GM21390 (cell line): ENCODE data around the gene SSTR5.

Experiments used
- ATAC-seq: cut with Tn5 transposase; IDR thresholded peaks from one replicate; pipeline ENCODE4 v1.9.1; 2021; ENCODE audit not compliant: unreplicated experiment

SSTR5 gene

DNA sequence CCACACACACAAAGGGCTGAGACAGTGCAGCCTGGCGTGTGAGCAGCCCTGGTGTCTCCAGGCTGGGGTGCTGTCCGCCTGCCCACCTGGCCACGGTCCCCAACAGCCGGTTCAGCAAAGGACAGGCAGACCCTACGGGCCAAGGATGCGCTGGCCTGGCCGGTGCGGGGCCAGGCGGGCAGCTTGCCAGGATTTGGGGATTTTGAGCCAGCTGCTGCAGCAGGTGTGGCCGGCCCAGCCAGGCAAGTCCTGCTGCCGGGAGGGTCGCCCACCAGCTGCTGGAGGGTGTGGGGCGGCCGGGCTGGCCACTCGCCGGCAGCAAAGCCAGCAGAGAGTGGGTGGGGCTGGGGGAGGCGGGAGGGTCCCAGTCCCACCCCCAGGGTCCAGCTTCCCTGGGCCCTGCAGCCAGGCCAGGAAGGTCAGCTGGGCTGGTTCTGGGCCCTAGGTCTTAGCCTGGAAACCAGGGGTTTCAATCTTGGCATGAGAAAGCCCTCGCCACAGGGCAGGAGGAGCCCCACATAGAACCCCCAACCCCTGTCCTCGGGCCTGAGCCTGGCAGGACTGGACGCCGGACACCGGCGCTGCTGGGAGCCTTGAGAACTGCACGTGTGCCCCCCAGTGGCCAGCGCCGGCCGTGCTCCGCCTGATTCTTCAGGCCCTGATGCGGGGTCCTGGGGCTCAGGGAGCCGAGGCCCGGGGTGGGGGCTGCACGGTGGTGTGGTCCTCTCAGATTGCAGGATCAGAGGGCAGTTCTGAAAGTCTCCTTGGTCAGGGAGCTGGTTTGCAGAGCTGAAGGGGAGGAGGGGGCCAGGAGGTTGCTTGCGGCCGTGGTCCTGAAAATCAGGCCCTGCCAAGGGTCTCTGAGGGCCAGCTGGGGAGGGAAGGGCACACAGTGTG is 17.6 kb upstream of the SSTR5 start:
- no peak for ATAC-seq

DNA sequence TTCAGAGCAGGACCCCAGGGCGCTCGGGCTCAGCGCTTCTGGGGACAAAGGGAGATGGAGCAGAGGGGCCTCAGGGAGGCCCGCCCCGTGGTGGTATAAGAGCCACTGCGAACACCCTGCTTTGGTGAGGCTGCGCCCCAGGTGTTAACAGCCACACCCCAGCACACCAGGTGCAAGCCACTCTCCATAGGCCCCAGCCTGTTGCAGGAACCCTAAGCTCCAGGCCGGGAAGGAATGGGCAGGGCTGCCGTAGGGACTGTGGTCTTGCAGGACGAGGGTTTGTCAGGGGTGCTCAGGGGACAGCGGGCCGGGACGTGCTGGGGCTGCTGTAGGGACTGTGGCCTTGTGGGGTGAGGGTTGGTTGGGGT is 17.0 kb upstream of the SSTR5 start:
- no peak for ATAC-seq

DNA sequence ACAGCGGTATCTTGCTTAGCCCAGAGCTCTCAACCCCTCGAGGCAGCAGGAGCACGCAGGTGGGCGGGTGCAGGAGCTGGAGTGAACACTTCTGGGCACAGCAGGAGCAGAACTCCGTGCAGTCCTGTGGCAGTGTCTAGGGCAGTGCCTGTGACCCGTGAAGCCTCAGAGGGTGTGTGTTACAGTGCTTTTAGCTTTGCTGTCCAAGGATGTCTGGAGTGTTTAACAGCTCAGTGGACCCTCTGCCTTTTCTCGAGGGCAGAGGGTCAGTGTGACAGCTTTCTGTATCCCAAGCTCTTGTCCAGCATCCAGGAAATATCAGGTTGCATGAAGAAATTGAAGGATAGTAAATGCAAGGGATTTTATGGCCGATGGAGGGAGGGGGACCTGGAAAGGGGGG is 16.4 kb upstream of the SSTR5 start:
- no peak for ATAC-seq

DNA sequence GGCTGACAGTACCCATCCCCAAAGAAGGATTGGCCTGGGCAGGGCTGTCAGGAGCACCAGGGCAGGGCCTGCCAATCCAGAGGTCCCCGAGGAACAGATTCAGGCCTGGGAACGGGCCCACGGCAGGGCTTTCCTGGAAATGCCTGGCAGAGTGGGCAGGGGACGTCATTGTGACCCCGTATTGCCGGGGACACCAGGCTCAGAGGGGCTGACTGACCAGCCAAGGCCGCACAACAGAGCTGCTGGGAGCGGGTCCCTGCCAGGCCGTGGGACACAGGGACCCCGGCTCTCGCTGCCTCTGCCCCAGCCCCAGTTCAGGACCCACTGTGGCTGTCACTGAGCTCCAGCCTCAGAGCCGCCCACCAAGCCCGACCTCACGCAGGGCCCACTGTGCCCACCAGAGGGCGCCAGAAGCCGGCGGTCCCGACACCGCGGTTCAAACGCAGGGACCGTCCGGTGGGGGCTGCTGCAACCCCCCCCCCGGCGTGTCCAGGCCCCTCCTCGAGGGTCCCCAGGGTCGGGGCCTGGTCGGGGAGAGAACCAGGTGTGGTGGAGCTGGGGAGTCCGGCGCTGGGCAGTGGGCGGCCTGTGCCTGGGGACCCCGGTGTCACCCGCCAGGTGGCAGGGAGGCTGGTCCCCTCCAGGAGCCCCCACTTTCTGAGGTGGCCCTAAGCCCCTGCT is 15.2 kb upstream of the SSTR5 start:
- no peak for ATAC-seq

DNA sequence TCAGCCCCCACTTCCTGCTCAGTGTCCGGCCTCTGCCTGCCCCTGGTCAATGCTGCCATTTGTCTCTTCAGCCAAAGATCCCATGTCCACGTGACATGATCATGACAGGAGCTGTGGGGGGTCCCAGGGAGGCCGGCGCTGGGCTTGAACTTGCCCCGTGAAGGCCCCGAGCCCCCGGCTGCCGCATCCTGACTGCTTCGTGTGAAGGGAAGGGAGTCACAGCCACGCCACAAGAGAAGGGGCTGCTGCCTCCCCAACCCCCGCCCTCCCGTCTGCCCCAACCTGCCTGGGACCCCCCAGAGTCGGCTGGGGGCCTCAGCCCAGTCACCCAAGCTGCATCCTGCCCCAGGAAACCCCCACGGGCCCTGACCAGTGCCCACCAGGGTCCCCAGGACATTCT is 14.3 kb upstream of the SSTR5 start:
- no peak for ATAC-seq

DNA sequence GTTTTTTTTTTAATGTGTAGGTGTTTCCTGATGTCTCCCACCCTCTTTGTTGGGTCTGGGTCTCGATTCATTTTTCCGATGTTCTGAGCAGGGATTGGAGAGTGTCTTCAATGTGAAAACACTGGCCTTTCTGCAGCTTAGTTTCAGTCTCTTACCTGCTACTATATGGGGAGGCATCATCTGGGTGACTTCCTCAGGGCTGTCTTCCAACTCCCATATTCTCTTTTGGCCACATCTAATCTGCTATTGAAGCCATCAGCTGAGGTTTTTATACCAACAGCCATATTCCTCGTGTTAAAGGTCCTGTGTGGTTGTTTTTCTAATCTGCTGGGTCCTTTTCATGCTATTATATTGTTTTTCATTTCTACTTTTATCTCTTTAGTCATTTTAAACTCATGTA is 13.2 kb upstream of the SSTR5 start:
- ATAC-seq: no peak

DNA sequence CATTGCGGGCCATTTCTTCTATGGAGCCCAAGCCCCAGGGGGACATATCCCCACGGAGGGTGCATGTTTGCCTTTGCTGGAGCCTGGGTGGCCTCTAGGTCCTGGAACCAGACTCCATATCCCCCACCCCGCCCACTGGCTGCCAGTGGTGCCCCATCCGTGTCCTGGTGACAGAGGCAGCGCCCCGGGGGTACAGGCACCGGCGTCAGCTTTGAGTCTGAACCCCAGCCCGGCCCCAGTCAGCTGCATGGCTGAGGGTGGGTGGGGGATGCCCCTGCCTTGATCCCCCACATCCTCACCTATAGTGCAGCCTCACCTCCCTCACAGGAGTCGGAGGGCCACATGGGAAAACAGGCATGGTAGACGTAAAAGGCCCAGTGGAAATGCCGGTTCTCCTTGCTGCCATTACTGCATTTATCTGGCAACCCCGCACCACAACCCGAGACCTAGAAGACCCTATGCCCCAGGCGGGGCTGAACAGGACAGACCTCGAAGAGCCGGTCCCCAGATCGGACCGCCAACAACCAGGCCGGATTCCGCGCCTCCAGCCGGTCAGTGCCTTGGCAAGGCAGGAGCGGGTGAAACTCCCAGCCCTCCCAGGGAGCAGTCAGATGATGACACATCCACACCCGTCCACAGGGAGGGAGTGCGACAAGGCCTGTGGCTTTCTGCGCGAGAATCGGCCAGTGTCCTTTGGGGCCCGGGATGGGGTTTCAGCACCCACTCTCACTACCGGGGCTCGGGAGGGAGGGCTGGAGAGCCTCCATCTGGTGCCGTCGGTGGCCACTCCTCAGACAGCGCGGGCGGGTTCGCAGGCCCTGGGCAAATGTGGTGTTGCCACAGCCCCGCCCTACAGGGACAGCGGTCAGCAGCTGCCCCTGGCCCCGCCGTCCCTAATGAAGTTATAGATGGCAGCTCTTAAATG is 11.9 kb upstream of the SSTR5 start:
- no peak for ATAC-seq

DNA sequence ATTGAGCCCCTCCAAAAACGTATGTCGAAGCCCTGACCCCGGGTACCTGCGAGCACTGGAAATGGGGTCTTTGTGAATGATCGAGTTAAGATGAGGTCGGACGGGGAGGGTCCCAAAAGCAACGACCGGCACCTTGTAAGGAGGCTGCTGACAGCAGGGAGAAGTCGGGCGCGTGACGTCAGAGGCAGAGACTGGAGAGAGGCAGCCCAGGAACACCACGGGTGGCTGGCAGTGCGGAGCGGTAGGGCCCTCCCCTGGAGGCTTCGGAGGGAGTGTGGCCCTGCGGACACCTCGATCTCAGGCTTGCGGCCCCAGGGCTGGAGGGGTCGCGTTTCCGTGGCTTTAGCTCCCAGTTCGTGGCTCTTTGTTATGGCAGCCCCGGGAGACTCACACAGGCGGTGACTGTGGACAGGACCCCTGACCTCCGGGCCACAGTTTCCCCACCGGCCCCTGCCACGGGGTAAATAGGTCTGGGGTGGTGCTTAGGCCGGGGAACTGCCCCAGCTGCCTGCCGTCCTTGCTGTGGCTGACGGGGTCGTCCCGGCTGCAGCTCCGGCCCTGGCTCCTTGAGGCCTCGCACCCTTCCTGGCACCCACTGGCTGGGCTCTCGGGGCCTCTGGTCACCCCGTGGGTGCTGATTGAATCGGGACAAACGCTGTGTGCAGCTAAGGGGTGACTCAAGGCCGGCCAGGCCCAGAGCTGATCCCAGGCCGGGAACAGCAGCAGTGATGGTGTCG is 10.6 kb upstream of the SSTR5 start:
- ATAC-seq: no peak

DNA sequence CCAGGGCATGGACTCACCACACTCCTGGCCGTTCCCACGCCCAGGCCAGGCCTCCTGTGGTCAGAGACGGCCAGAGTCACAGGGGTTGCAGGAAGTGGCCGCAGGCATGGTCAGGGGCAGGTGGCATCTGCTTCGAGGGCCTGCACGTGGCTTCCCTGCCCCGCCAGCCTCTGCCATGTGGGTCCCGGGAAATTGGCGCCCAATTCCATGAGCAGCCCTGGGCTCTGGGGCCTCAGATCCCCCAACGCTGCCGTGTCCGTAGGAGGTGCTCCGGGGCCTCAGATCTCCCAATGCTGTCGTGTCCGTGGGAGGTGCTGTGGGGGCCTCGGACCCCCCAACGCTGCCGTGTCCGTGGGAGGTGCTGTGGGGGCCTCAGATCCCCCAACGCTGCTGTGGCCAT is 9.7 kb upstream of the SSTR5 start:
- no peak for ATAC-seq

DNA sequence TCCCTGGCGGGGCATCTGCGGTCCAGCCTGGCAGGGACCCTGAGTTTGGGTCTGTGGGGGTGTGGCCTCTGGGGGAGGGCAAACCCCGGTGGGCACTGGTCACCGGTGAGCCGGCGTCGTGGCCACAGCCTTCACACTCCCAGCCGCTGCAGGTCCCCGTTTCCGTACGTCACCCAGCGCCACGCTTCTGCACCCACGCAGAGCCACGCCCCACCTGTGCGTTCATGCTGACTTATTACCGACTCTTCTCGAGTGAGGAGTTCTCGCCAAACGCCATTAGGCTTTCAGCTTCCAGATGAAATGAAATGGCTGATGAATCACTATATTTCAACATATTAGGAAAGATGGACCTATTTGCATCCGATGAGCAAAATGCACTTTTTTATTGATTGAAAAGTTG is 8.8 kb upstream of the SSTR5 start:
- no peak for ATAC-seq

DNA sequence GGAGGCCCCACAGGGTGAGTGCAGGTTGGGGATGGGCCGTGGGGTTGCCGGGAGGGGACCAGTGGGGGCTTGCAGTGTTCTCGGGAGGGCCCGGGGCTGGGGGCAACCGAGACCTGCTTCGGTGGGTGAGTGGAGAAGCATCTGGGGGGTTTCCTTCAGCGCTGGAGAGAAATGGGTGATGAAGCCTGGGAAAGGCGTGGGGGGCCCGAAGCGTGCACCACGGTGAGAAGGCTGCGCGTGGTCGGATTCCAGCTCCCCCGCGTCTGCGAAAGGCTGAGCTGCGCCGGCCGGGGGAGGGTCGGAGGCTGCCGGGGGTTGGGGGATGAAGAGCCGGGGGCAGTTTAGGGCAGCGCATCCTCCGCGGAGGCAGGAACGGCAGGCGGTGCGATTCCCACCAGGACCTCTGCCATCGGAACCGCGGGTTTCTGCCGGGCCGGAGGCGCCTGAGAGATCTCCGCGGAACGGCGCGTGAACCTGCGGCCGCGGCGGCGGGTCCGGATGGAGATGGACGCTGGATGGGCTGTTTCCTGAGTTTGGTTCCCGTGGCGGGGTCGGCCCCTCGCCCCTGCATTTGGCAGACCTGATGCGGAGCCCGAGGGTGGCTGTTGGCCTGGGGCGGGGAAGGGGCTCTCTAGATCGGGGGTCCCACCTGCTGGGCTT is 6.9 kb upstream of the SSTR5 start:
- no peak for ATAC-seq

DNA sequence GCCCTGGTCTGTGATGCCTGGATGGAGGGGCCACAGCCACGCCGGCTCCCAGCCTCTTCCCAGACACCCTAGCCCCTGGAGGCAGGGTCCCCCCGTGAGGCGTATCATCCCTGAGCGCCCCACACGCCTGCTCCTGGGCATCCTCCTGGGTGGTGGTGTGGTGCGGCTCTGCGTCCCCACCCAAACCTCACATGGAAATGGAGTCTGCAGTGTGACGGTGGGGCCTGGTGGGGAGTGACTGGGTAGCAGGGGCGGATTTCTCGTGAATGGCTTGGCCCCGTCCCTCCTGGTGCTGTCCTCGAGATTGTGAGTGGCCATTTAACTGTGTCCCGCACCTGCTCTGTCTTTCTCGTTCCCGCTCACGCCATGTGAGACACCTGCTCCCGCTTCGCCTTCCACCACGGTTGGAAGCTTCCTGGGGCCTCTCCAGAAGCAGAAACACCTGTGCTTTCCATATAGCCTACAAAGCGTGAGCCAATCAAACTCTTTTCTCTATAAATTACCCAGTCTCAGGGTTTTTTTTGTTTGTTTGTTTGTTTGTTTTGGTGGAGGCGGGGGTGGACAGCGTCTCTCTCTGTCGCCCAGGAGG is 5.9 kb upstream of the SSTR5 start:
- no peak for ATAC-seq

DNA sequence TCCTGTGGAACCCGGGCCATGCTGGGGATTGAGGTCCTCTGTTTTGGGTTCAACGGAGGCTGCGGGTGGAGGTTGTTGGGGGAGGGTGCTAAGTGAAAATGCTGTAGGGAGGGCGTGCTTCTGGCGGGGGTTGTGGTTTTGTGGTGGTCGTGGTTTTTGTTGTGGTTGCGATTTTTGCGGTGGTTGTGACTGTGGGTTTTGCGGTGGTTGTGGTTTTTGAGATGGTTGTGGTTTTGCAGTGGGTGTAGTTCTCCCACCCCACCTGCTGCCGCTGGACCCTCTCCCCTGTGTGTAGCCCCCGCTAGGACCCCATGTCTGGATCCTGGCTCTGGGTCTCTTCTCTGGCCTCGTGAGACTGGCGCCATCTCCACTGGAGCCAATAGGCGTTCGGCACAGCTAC is 4.9 kb upstream of the SSTR5 start:
- ATAC-seq: no peak

DNA sequence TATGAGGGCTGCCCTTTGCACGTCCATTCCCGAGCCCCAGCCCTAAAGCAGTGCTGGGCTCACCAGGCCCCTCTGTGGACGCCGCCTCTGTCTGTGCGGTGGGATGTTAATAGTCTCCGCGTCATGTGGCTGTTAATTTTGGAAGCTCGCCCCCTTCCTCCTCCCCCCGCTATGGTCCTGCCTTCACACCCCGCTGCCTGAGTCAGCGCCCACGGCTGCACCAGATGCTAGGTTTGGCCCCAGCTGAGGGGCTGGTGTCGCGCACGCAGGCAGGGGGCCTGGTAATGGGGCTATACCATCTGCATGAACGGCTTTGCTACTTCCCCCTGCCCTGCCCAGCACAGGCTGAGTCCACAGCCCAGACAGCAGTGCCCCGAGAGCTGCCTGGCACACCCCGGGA is 4.1 kb upstream of the SSTR5 start:
- ATAC-seq: no peak

DNA sequence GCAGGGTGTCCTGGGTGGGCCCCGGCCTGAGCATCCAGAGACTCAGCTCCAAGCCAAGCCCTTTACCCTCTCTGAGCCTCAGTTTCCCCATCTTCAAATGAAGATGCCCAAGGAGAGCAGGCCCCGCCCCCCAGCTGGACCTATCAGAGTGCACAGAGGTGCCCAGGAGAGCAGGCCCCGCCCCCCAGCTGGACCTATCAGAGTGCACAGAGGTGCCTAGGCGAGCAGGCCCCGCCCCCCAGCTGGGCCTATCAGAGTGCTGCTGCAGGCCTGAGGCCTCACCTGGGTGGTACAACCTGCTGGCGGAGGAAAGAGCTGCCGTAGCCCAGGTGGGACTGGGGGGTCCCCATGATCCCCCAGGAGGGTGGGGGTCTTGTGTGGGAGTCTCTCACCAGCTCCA is 3.4 kb upstream of the SSTR5 start:
- ATAC-seq: no peak

DNA sequence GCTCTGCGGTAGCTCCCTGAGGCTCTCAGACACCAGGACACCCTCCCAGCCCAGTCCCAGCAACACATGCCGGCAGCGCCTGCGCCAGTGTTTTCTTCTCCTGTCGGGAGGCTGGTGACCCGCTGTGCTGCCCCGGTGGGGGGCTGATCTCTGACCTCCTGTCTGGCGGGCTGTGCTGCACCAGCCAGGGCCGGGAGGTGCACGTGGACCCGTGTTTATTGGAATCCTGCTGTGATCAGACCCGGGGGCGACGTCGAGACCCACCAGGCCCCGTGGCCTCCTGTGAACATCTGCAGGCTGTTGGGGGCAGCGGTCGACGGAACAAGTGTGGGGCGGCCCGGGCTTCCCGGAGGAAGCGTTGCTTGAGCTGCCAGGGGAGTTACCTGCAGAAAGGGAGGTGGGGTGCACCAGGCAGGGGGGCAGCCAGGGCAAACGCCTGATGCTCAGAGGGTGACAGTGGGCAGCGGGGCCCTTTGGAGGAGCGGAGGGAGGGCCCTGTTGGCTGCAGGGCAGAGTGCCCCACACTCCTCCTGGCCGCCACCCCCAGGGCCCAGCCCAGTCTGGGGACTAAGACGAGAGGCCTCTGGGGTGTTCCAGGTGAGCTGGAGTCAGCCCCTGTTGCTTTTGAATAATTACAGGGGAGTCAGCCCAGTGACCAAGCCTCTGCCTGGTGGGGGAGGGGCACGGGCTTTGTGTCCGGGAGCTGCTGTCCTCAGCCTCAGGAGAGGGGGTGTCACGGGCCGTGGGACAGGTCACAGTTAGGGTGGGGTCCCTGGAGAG is 2.3 kb upstream of the SSTR5 start:
- ATAC-seq: no peak

DNA sequence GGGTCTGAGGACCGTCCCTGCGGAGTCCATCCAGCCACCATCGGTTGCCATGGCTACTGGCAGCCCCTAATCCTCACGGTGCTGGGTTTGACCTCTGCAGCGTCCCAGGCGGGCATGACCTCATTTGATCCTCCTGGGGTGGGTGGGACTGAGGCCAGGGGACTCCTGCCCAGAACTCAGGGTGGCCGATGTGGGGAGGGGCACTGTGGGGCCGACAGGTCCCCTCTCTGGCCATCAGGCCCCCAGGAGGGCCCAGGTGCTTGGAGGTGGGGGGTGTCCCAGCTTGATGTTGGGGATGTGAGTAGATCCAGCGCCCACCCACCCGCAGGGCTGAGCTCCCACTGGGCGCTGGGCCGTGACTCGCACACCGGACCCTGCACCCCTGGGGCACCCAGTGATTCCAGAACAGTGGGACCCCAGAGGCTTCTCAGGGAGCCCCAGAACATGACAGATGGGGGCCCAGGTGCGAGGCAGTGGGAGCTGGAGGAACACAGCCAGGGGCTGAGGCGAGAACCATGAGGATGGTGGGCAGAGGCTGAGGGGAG is 1.6 kb upstream of the SSTR5 start:
- no peak for ATAC-seq

DNA sequence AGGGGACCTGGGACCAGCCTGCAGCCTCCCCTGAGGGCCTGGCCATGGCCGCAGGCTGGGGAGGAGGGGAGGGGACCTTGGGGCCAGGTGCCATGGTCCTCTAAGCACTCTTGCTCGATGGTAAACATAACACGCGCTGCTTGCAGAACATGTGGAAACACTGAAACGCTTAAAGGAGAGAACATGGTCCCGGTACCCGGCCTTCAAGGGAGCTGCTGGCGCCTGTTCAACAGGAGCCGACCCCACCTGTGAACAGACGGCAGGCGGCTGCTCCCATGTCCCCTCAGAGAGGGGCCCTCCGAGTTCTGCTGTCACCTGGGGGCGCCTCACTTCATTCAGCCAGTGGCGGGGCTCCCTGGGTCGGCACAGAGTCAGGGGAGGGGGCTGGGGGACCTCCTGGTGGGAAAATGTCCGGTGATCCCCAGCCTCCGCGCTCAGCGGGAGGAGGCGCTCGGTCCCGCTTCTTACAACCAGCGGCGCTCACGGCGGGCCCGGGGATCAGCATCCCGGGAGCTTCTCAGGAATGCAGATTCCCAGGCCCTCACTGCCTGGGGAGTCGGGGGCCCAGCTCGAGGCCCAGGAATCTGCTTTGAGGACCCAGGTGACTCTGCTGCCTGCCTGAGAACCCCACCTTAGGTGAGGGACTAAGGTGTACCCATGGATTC is 854 bp upstream of the SSTR5 start:
- ATAC-seq: no peak

DNA sequence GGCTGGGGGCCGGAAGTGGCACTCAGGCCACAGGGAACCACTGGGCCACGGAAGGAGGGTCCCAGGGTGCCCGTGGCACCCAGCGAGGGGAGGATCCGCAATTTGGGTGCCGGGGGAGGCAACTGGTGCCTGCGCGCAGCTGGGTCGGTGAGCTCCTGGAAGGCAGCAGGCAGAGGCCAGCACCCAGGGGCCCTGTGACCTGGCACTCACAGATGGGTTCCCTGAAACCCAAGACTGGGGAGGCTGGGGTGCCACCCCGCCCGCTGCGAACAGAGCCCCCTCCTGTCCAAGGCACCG is 663 bp downstream of the SSTR5 start:
- no peak for ATAC-seq
